Testis (tissue), 3 donors: ENCODE data around the gene GRHL3. TPM values are rescaled to one million over a fixed set of nuclear protein-coding genes. Genes with fewer than 3 reads are reported as not detected.

Experiments used
- DNase-seq: peaks from one replicate; pipeline ENCODE4 v3.0.0-alpha.2; 2019
- H3K27ac ChIP-seq, 2 donors: fragments of 200-600 bp; sonication (generic); one replicate each; pipeline ENCODE4 v1.5.1; 2019
- H3K27me3 ChIP-seq: fragments of 200-600 bp; sonication (generic); one replicate; pipeline ENCODE4 v1.5.1; 2019
- H3K36me3 ChIP-seq: fragments of 200-600 bp; sonication (generic); one replicate; pipeline ENCODE4 v1.5.1; 2017; ENCODE audit warnings: low read depth; ENCODE audit errors: missing control alignments
- H3K4me1 ChIP-seq: fragments of 200-600 bp; sonication (generic); one replicate; pipeline ENCODE4 v1.5.1; 2019
- H3K4me3 ChIP-seq, 2 donors: fragments of 200-600 bp; sonication (generic); one replicate each; pipeline ENCODE4 v1.5.1; 2017 to 2019
- H3K9me3 ChIP-seq: fragments of 200-600 bp; sonication (generic); one replicate; pipeline ENCODE4 v1.5.1; 2017
- POLR2A ChIP-seq: fragments of 450-650 bp; IDR thresholded peaks from one replicate; pipeline ENCODE4 v1.6.1; 2017; ENCODE audit warnings: antibody characterized with exemption, mild to moderate bottlenecking, moderate library complexity
- WGBS, 2 donors: methylation state at CpG; one replicate each; pipeline ENCODE4 v1.1.5; 2018; 5-methylcytosine and 5-hydroxymethylcytosine counted together
- intact Hi-C: fragments of 100-400 bp; cut with DNase I; formaldehyde crosslinking; loops from one replicate; pipeline ENCODE4 v1.15.1; 2023; ENCODE audit warnings: low total_unique reads
- polyA plus RNA-seq: library from polyadenylated mRNA; stranded (reverse); fragments of 350-450 nt; fragmentation: Illumina TruSeq; extraction: RNeasy Lipid Tissue Mini Kit (QIAGEN cat#74804); gene quantifications from one replicate; pipeline ENCODE4 v1.2.3, GENCODE V29; 2014; ENCODE audit warnings: low read depth, low replicate concordance; ENCODE audit not compliant: insufficient read depth
- total RNA-seq, 2 donors: library from RNA; depleted of rRNA; stranded (reverse); fragments of >200 nt; gene quantifications; one replicate each; pipeline ENCODE4 v1.2.3, GENCODE V29; 2016
- TF ChIP-seq, protein P1 (sequence below), 3 experiments: fragments of 450-650 bp in 2 of 3; fragments of 200-600 bp in 1 of 3; sonication (generic) in 1 of 3; IDR thresholded peaks; one replicate each; pipeline ENCODE4 v1.5.1; 2016 to 2019; ENCODE audit warnings: antibody characterized with exemption in 3 of 3, mild to moderate bottlenecking in 2 of 3, moderate library complexity in 1 of 3

GRHL3 gene
- total and polyA plus RNA-seq, 3 donors from 2014 or later = 2.7 to 9.5 (median 3.2) TPM

DNA sequence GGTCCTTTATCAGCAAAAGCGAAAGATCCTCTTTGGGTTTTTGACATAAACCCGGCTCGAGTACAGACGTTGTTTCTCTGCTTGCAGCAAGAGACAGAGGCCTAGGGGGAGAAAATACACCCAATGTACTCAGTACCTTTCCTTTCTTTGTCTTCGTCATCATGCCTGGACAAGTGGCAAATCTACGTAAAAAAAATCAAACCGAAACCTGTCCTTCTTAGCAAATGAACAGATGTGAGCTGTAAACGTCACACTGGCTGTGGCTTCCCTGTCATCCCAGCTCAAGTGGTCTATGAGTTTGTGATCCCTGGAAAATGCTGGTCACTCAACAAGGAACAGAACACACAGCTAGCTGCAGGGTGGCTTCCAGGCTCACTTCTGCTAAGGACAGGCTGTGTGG is 54.6 kb downstream of the GRHL3 start:
- TF ChIP-seq POLR2A = no peak
- TF ChIP-seq, protein P1, sequence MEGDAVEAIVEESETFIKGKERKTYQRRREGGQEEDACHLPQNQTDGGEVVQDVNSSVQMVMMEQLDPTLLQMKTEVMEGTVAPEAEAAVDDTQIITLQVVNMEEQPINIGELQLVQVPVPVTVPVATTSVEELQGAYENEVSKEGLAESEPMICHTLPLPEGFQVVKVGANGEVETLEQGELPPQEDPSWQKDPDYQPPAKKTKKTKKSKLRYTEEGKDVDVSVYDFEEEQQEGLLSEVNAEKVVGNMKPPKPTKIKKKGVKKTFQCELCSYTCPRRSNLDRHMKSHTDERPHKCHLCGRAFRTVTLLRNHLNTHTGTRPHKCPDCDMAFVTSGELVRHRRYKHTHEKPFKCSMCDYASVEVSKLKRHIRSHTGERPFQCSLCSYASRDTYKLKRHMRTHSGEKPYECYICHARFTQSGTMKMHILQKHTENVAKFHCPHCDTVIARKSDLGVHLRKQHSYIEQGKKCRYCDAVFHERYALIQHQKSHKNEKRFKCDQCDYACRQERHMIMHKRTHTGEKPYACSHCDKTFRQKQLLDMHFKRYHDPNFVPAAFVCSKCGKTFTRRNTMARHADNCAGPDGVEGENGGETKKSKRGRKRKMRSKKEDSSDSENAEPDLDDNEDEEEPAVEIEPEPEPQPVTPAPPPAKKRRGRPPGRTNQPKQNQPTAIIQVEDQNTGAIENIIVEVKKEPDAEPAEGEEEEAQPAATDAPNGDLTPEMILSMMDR (IDR thresholded peaks at IDR 0.05) = no peak
- Histone ChIP-seq H3K9me3 (no peaks in the 10 kb centered on the region), H3K27me3 (no peaks in the 10 kb centered on the region), H3K4me1 (no peaks in the 10 kb centered on the region), H3K36me3 (no peaks in the 10 kb centered on the region), H3K27ac (no peak overlapping the region), H3K4me3 (no peak overlapping the region)
- intact Hi-C loops = no loop called here
- WGBS, 2 donors = 76 to 83% methylated on average over 8 of the region's 8 CpGs
- DNase-seq = no peak

DNA sequence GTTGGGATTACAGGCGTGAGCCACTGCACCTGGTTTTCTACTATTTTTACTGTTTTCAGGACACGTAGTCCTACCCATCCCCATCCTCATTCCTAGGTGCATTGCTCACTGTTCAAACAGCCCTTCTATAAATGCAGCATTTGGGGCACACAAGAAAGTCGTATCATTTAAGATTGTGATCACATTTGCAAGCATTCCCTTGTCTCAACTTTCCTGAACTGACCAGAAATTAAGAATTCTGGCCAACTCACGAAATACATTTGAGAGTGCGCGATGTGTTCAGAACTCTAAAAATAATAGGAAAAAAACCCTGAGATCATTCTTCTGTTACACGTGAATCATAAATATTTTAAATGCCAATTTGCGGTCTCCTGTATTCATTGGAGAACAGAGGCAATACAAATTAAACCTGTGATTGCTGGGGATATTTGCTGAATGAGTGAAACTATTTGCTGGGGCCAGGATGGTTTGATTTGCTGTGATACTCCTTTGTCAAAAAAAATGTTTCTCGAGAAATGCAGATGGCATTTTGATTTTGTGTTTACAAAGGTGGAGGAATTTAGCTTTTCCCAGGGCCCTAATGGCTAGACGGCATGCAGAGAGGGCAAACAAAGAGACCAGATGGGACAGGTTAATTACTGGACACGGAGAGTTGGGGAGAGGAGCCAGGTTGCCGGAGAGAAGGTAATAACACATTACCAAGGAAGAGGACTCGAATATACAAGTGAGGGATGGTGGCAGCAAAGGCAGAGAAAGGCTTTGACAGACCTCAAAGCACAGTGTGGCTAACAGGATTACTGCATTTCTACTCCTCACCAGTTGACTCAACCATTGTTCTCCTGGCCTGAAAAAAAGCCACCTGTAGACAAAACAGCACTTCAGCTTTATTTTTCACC is 56.0 kb downstream of the GRHL3 start:
- no peak overlapping the region for H3K27ac ChIP-seq
- H3K4me3 ChIP-seq = no peak overlapping the region
- no peaks in the 10 kb centered on the region for H3K36me3 ChIP-seq
- H3K9me3 ChIP-seq = no peaks in the 10 kb centered on the region
- H3K27me3 ChIP-seq = no peaks in the 10 kb centered on the region
- TF ChIP-seq, protein P1 (IDR thresholded peaks at IDR 0.05) = no peak
- no peak for TF ChIP-seq POLR2A
- intact Hi-C loops = no loop called here
- 89% methylated on average over 13 of the region's 13 CpGs for WGBS, 2 donors
- no peak for DNase-seq
- no peaks in the 10 kb centered on the region for H3K4me1 ChIP-seq

- Histone ChIP-seq H3K27ac (no peak overlapping the region), H3K4me1 (no peaks in the 10 kb centered on the region), H3K9me3 (no peaks in the 10 kb centered on the region), H3K4me3 (no peak overlapping the region), H3K27me3 (no peaks in the 10 kb centered on the region), H3K36me3 (no peaks in the 10 kb centered on the region)
- intact Hi-C loops = no loop called here
- TF ChIP-seq, protein P1 (IDR thresholded peaks at IDR 0.05) = no peak
- no peak for TF ChIP-seq POLR2A
- 85 to 90% methylated on average over 8 of the region's 8 CpGs for WGBS, 2 donors
- no peak for DNase-seq
These were observed 60.7 kb downstream of the GRHL3 start for GRCh38 chr1:24379733-24380315.

GRCh38 chr1:24380508-24380907 is 61.4 kb downstream of the GRHL3 start:
- 81 to 89% methylated on average over 5 of the region's 5 CpGs for WGBS, 2 donors
- Histone ChIP-seq H3K27me3 (no peaks in the 10 kb centered on the region), H3K27ac (no peak overlapping the region), H3K4me3 (no peak overlapping the region), H3K4me1 (no peaks in the 10 kb centered on the region), H3K9me3 (no peaks in the 10 kb centered on the region), H3K36me3 (no peaks in the 10 kb centered on the region)
- TF ChIP-seq, protein P1 (IDR thresholded peaks at IDR 0.05) = no peak
- TF ChIP-seq POLR2A = no peak
- intact Hi-C loops = no loop called here
- no peak for DNase-seq
